OCI-LY7 (cell line): ENCODE measurements around the gene PPP1R7. TPM values are rescaled to one million over a fixed set of nuclear protein-coding genes. Genes with fewer than 3 reads are reported as not detected.
"Not testable (repeated sequence)": the region's sequence is repeated elsewhere in the genome, so short reads cannot be mapped to it uniquely, and the experiment has no call there.

Experiments used
- BruUV-seq: library from RNA; stranded (reverse); fragments of 400-500 nt; replicated peaks from 2 replicates; lab custom pipeline; 2021; lab: Mats Ljungman, UMichigan
- CTCF ChIA-PET: fragments of 300-600 bp; sonication (Branson Sonifier 250); formaldehyde crosslinking; loops from one replicate; lab custom pipeline; 2022; ENCODE audit warnings: antibody characterized with exemption; ENCODE audit not compliant: unreplicated experiment; lab: Charles Lee
- POLR2A ChIA-PET: fragments of 300-600 bp; sonication (Branson Sonifier 250); formaldehyde crosslinking; loops from one replicate; lab custom pipeline; 2022; ENCODE audit warnings: antibody characterized with exemption; lab: Charles Lee
- DNase-seq: peaks from one replicate; pipeline ENCODE4 v3.0.0-alpha.2; 2015; ENCODE audit warnings: low spot score
- H2AFZ ChIP-seq: fragments of 200-600 bp; sonication (generic), shearing (Covaris generic); 2 replicates; pipeline ENCODE4 v1.6.1; 2014; ENCODE audit warnings: mild to moderate bottlenecking, antibody characterized with exemption, low read length, moderate library complexity
- H3K27ac ChIP-seq: fragments of 200-600 bp; sonication (generic); 2 replicates; pipeline ENCODE4 v1.5.1; 2014; ENCODE audit warnings: mixed run types, low read depth, mild to moderate bottlenecking, moderate library complexity, low read length, inconsistent platforms; ENCODE audit not compliant: poor library complexity, severe bottlenecking
- H3K36me3 ChIP-seq: fragments of 200-600 bp; sonication (generic); 2 replicates; pipeline ENCODE4 v1.6.1; 2014; ENCODE audit warnings: mild to moderate bottlenecking, antibody characterized with exemption, low read length, moderate library complexity, mixed read lengths; ENCODE audit not compliant: insufficient read depth
- H3K4me1 ChIP-seq: fragments of 200-600 bp; sonication (generic); 2 replicates; pipeline ENCODE4 v1.5.1; 2014; ENCODE audit warnings: mild to moderate bottlenecking, low read length; ENCODE audit not compliant: insufficient read depth, poor library complexity, severe bottlenecking
- H3K4me2 ChIP-seq: fragments of 200-600 bp; sonication (generic); 2 replicates; pipeline ENCODE4 v1.6.1; 2014; ENCODE audit warnings: mild to moderate bottlenecking, low read length
- H3K4me3 ChIP-seq: fragments of 200-600 bp; sonication (generic); 2 replicates; pipeline ENCODE4 v1.5.1; 2014; ENCODE audit warnings: mild to moderate bottlenecking, low read depth, low read length; ENCODE audit not compliant: poor library complexity, severe bottlenecking
- H3K79me2 ChIP-seq: fragments of 200-600 bp; sonication (generic); 2 replicates; pipeline ENCODE4 v1.6.1; 2016; ENCODE audit warnings: low read depth, mild to moderate bottlenecking, low read length, moderate library complexity, mixed read lengths; ENCODE audit not compliant: insufficient read depth
- H3K9me2 ChIP-seq: fragments of 200-600 bp; sonication (generic); 2 replicates; pipeline ENCODE4 v1.6.1; 2016; ENCODE audit warnings: mild to moderate bottlenecking, low read length, mixed read lengths; ENCODE audit not compliant: insufficient read depth
- H3K9me3 ChIP-seq: fragments of 200-600 bp; sonication (generic); 2 replicates; pipeline ENCODE4 v1.6.1; 2014; ENCODE audit warnings: mild to moderate bottlenecking, mixed run types, low read length, mixed read lengths
- H4K20me1 ChIP-seq: fragments of 200-600 bp; sonication (generic); 2 replicates; pipeline ENCODE4 v1.6.1; 2014; ENCODE audit warnings: mild to moderate bottlenecking, antibody characterized with exemption, low read length, moderate library complexity, mixed read lengths; ENCODE audit not compliant: insufficient read depth
- EZH2phosphoT487 ChIP-seq: fragments of 200-600 bp; sonication (generic); IDR thresholded peaks from 2 replicates; pipeline ENCODE4 v1.6.1; 2018; ENCODE audit warnings: low read depth, borderline replicate concordance, mild to moderate bottlenecking, mixed run types, antibody characterized with exemption, low read length, moderate library complexity, mixed read lengths
- intact Hi-C: fragments of 100-400 bp; cut with micrococcal nuclease; formaldehyde crosslinking; loops from one replicate; pipeline ENCODE4 v1.10.0; 2022; ENCODE audit not compliant: unreplicated experiment
- total RNA-seq, 2 experiments: library from RNA; depleted of rRNA in 1 of 2; stranded (reverse); fragments of >200 nt in 1 of 2; shearing (Covaris generic) in 1 of 2; gene quantifications; 2 replicates each; pipeline ENCODE4 v1.2.3, GENCODE V29; 2014 to 2022
- TF ChIP-seq, protein P1 (sequence below): fragments of 200-600 bp; sonication (generic); conservative IDR thresholded peaks from 2 replicates; pipeline ENCODE4 v1.5.1; 2014; ENCODE audit warnings: mild to moderate bottlenecking, antibody characterized with exemption, low read length, moderate library complexity, mixed read lengths

PPP1R7 gene
- total RNA-seq, 2 experiments from 2014 or later: 46.0 to 82.0 TPM

- BruUV-seq: no TSS peak
- intact Hi-C loops: loop anchor here (2.0 kb wide), 1 partner anchor 584 kb away; the partner anchor contains the start of gene DTYMK
- peak overlapping the region; percentile 63 for H3K27ac ChIP-seq
- H3K4me3 ChIP-seq: peak overlapping the region; percentile 82
- peaks cover 33% of the 10 kb centered on the region for H3K4me1 ChIP-seq
- peaks cover 4% of the 10 kb centered on the region; the same call in 1 of the 2 replicates for H4K20me1 ChIP-seq
- peaks cover 31% of the 10 kb centered on the region for H3K36me3 ChIP-seq
- H3K9me2 ChIP-seq: no peaks in the 10 kb centered on the region
- ChIA-PET CTCF (no interaction called here), POLR2A (no interaction called here)
- peak overlapping the region; percentile 93; the same call in 1 of the 2 replicates for H2AFZ ChIP-seq
- no peak for DNase-seq
- no peaks in the 10 kb centered on the region for H3K9me3 ChIP-seq
- H3K79me2 ChIP-seq: peaks cover 39% of the 10 kb centered on the region; the same call in 1 of the 2 replicates
- TF ChIP-seq, protein P1, sequence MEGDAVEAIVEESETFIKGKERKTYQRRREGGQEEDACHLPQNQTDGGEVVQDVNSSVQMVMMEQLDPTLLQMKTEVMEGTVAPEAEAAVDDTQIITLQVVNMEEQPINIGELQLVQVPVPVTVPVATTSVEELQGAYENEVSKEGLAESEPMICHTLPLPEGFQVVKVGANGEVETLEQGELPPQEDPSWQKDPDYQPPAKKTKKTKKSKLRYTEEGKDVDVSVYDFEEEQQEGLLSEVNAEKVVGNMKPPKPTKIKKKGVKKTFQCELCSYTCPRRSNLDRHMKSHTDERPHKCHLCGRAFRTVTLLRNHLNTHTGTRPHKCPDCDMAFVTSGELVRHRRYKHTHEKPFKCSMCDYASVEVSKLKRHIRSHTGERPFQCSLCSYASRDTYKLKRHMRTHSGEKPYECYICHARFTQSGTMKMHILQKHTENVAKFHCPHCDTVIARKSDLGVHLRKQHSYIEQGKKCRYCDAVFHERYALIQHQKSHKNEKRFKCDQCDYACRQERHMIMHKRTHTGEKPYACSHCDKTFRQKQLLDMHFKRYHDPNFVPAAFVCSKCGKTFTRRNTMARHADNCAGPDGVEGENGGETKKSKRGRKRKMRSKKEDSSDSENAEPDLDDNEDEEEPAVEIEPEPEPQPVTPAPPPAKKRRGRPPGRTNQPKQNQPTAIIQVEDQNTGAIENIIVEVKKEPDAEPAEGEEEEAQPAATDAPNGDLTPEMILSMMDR: no peak
- no peak for TF ChIP-seq EZH2phosphoT487
- peak overlapping the region; percentile 98 for H3K4me2 ChIP-seq
These were observed 47.1 kb upstream of the PPP1R7 start for GRCh38 chr2:241103176-241103595.

DNA sequence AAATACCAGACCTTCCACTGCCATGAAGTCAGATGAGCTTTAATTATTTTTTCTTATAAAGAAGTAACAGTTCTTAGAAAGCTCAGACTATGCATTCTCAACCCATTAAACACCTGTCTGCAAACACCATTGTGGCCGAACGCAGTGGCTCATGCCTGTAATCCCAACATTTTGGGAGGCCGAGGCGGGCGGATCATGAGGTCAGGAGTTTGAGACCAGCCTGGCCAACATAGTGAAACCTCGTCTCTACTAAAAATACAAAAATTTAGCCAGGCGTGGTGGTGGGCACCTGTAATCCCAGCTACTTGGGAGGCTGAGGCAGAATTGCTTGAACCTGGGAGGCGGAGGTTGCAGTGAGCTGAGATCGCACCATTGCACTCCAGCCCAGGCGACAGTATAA is 45.7 kb upstream of the PPP1R7 start:
- CTCF ChIA-PET, H3K9me3 ChIP-seq, BruUV-seq, H3K9me2 ChIP-seq, H3K27ac ChIP-seq, H3K4me3 ChIP-seq, DNase-seq, H3K4me2 ChIP-seq, H4K20me1 ChIP-seq, intact Hi-C loops, H2AFZ ChIP-seq: not testable (repeated sequence)
- Histone ChIP-seq H3K4me1 (peaks cover 26% of the 10 kb centered on the region), H3K36me3 (peaks cover 19% of the 10 kb centered on the region; the same call in 1 of the 2 replicates), H3K79me2 (peaks cover 34% of the 10 kb centered on the region; the same call in 1 of the 2 replicates)
- POLR2A ChIA-PET: interaction anchor here (0.6 to 0.7 kb wide), 2 partner anchors 9 to 42 kb away, joined by 3 read pairs; no protein-coding TSS in a partner anchor

DNA sequence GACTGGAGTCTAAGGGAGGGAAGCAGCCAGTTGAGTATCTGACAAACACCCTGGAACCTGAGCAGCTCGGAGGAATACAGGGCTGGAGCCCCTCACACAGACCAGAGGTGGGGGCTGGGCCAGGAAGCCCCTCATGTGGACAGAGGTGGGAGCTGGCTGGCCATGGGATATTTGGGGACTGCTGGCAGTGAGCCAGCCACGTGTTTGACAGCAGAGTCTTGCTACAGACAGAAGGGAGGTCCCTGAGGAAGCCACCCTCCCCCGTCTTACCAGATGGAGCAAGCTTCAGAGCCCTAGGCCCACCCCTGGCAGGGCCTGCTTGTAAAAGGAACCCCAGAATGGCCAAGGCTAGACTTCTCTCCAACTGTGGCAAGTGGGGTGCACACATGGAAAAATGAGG is 44.6 kb upstream of the PPP1R7 start:
- peaks cover 24% of the 10 kb centered on the region; the same call in 1 of the 2 replicates for H3K79me2 ChIP-seq
- H3K9me3 ChIP-seq: no peaks in the 10 kb centered on the region
- peaks cover 23% of the 10 kb centered on the region for H3K4me1 ChIP-seq
- intact Hi-C loops: no loop called here
- ChIA-PET POLR2A (no interaction called here), CTCF (no interaction called here)
- no peaks in the 10 kb centered on the region for H3K9me2 ChIP-seq
- BruUV-seq: no TSS peak
- no peak overlapping the region for H3K4me2 ChIP-seq
- no peak overlapping the region for H2AFZ ChIP-seq
- H3K36me3 ChIP-seq: peaks cover 16% of the 10 kb centered on the region; the same call in 1 of the 2 replicates
- no peak for DNase-seq
- TF ChIP-seq EZH2phosphoT487: no peak
- TF ChIP-seq, protein P1: no peak
- no peak overlapping the region for H3K27ac ChIP-seq
- no peak overlapping the region for H3K4me3 ChIP-seq
- peaks cover 4% of the 10 kb centered on the region; the same call in 1 of the 2 replicates for H4K20me1 ChIP-seq
